ENCODE data around the gene RNASE4. TPM values are rescaled to one million over a fixed set of nuclear protein-coding genes. Genes with fewer than 3 reads are reported as not detected.

Gene RNASE4
- polyA plus RNA-seq, 3 donors, result 1.5 to 2.4 (median 1.8) TPM

Other genes with a start within 250 kb of the RNASE4 start
- gene KLHL33, start 248.4 kb upstream of the RNASE4 start, polyA plus RNA-seq (ENCODE audit: insufficient read length in 3 of 3), result under 1 TPM; 0.23 to 0.53 (median 0.47) TPM
- 10 to 100 TPM; 53.7 to 88.7 (median 54.9) TPM for gene OSGEP, start 229.7 kb upstream of the RNASE4 start, polyA plus RNA-seq (ENCODE audit: insufficient read length in 3 of 3)
- 100 to 1,000 TPM; 292 to 331 (median 308) TPM for gene APEX1, start 229.3 kb upstream of the RNASE4 start, polyA plus RNA-seq (ENCODE audit: insufficient read length in 3 of 3)
- 10 to 100 TPM; 35.0 to 40.4 (median 36.9) TPM for gene PIP4P1, start 223.1 kb upstream of the RNASE4 start, polyA plus RNA-seq (ENCODE audit: insufficient read length in 3 of 3)
- 100 to 1,000 TPM in 1 of 3 donors, 10 to 100 TPM in 2; 64.0 to 144 (median 82.3) TPM for gene PNP, start 215.2 kb upstream of the RNASE4 start, polyA plus RNA-seq (ENCODE audit: insufficient read length in 3 of 3)
- under 1 TPM in 2 of 3 donors, not detected in 1; 0.14 TPM for gene RNASE10, start 179.0 kb upstream of the RNASE4 start, polyA plus RNA-seq (ENCODE audit: insufficient read length in 3 of 3)
- gene RNASE9, start 123.5 kb upstream of the RNASE4 start, polyA plus RNA-seq (ENCODE audit: insufficient read length in 3 of 3), result not detected
- gene RNASE11, start 96.6 kb upstream of the RNASE4 start, polyA plus RNA-seq (ENCODE audit: insufficient read length in 3 of 3), result not detected
- gene RNASE12, start 93.2 kb upstream of the RNASE4 start, polyA plus RNA-seq (ENCODE audit: insufficient read length in 3 of 3), result not detected
- gene OR6S1, start 42.9 kb upstream of the RNASE4 start, polyA plus RNA-seq (ENCODE audit: insufficient read length in 3 of 3), result not detected
- gene ANG, start 4.2 kb downstream of the RNASE4 start, polyA plus RNA-seq (ENCODE audit: insufficient read length in 3 of 3), result 1 to 10 TPM; 2.5 to 6.7 (median 3.3) TPM
- under 1 TPM in 1 of 3 donors, not detected in 2; 0.11 TPM for gene EDDM3A, start 61.3 kb downstream of the RNASE4 start, polyA plus RNA-seq (ENCODE audit: insufficient read length in 3 of 3)
- gene EDDM3B, start 83.8 kb downstream of the RNASE4 start, polyA plus RNA-seq (ENCODE audit: insufficient read length in 3 of 3), result under 1 TPM in 2 of 3 donors, not detected in 1; 0.16 to 0.17 TPM
- gene RNASE6, start 96.7 kb downstream of the RNASE4 start, polyA plus RNA-seq (ENCODE audit: insufficient read length in 3 of 3), result 1 to 10 TPM; 5.4 to 6.5 (median 6.3) TPM
- gene RNASE1, start 118.3 kb downstream of the RNASE4 start, polyA plus RNA-seq (ENCODE audit: insufficient read length in 3 of 3), result 100 to 1,000 TPM; 112 to 182 (median 142) TPM
- gene RNASE3, start 206.8 kb downstream of the RNASE4 start, polyA plus RNA-seq (ENCODE audit: insufficient read length in 3 of 3), result 1 to 10 TPM in 2 of 3 donors, under 1 TPM in 1; 0.50 to 1.5 (median 1.1) TPM

Data from renal cortex interstitium (tissue), 3 donors.